Measurements from ENCODE around the gene KLK7.

The KLK7 gene

GRCh38 chr19:50968716-50969412 lies 14.9 kb downstream of the KLK7 start:
- no peak overlapping the region for H3K9ac ChIP-seq
- H3K27me3 ChIP-seq (ENCODE audit: control insufficient read depth, insufficient read depth, low read length): no peaks in the 10 kb centered on the region
- no peak overlapping the region for H3K27ac ChIP-seq
- H3K4me1 ChIP-seq: no peaks in the 10 kb centered on the region
- no peak overlapping the region for H3K4me3 ChIP-seq (ENCODE audit: low read depth, low read length)
- no peaks in the 10 kb centered on the region for H3K36me3 ChIP-seq (ENCODE audit: control insufficient read depth, insufficient read depth, low read length)
- H3K79me2 ChIP-seq: no peaks in the 10 kb centered on the region
- H3K4me2 ChIP-seq (ENCODE audit: low read length): no peak overlapping the region
- no peaks in the 10 kb centered on the region for H3K9me3 ChIP-seq (ENCODE audit: control insufficient read depth, low read length)
- TF ChIP-seq CTCF (IDR thresholded peaks at IDR 0.05): no peak
- no peak overlapping the region for H2AFZ ChIP-seq

- Histone ChIP-seq H3K27me3 (ENCODE audit: control insufficient read depth, insufficient read depth, low read length) (no peaks in the 10 kb centered on the region), H3K36me3 (ENCODE audit: control insufficient read depth, insufficient read depth, low read length) (no peaks in the 10 kb centered on the region), H3K9ac (no peak overlapping the region), H2AFZ (no peak overlapping the region), H3K27ac (no peak overlapping the region), H3K4me1 (no peaks in the 10 kb centered on the region), H3K79me2 (no peaks in the 10 kb centered on the region), H3K4me2 (ENCODE audit: low read length) (no peak overlapping the region), H3K4me3 (ENCODE audit: low read depth, low read length) (no peak overlapping the region), H3K9me3 (ENCODE audit: control insufficient read depth, low read length) (no peaks in the 10 kb centered on the region)
- no peak for TF ChIP-seq CTCF (IDR thresholded peaks at IDR 0.05)
These were observed 15.6 kb downstream of the KLK7 start for GRCh38 chr19:50967929-50968715.

- H3K4me2 ChIP-seq (ENCODE audit: low read length): no peak overlapping the region
- H3K27me3 ChIP-seq (ENCODE audit: control insufficient read depth, insufficient read depth, low read length): no peaks in the 10 kb centered on the region
- H2AFZ ChIP-seq: no peak overlapping the region
- H3K4me1 ChIP-seq: no peaks in the 10 kb centered on the region
- H3K4me3 ChIP-seq (ENCODE audit: low read depth, low read length): no peak overlapping the region
- no peak overlapping the region for H3K27ac ChIP-seq
- no peak for TF ChIP-seq CTCF (IDR thresholded peaks at IDR 0.05)
- H3K79me2 ChIP-seq: no peaks in the 10 kb centered on the region
- no peaks in the 10 kb centered on the region for H3K9me3 ChIP-seq (ENCODE audit: control insufficient read depth, low read length)
- no peaks in the 10 kb centered on the region for H3K36me3 ChIP-seq (ENCODE audit: control insufficient read depth, insufficient read depth, low read length)
- no peak overlapping the region for H3K9ac ChIP-seq
These were observed 19.5 kb downstream of the KLK7 start for GRCh38 chr19:50964266-50964665.

- no peak for TF ChIP-seq CTCF (IDR thresholded peaks at IDR 0.05)
These were observed 20.3 kb downstream of the KLK7 start for GRCh38 chr19:50963381-50963780.

More at GRCh38 chr19:50963381-50963780, 20.3 kb downstream of the KLK7 start:
- Histone ChIP-seq H3K9me3 (ENCODE audit: control insufficient read depth, low read length) (no peaks in the 10 kb centered on the region), H3K9ac (no peak overlapping the region), H3K4me3 (ENCODE audit: low read depth, low read length) (no peak overlapping the region), H3K27ac (no peak overlapping the region), H3K36me3 (ENCODE audit: control insufficient read depth, insufficient read depth, low read length) (no peaks in the 10 kb centered on the region), H3K79me2 (no peaks in the 10 kb centered on the region), H2AFZ (no peak overlapping the region), H3K4me1 (no peaks in the 10 kb centered on the region), H3K4me2 (ENCODE audit: low read length) (no peak overlapping the region), H3K27me3 (ENCODE audit: control insufficient read depth, insufficient read depth, low read length) (no peaks in the 10 kb centered on the region)

Data from parathyroid adenoma (tissue), 2 donors.